Endodermal cell (in vitro differentiated cells): ENCODE measurements around the gene HSDL2. TPM values are rescaled to one million over a fixed set of nuclear protein-coding genes. Genes with fewer than 3 reads are reported as not detected.
A peak's percentile ranks its signal among the peaks of the same experiment; 100 is the strongest.
"Not testable (repeated sequence)": the region's sequence is repeated elsewhere in the genome, so short reads cannot be mapped to it uniquely, and the experiment has no call there.

Experiments used
- DNase-seq: peaks from one replicate; pipeline ENCODE4 v3.0.0-alpha.2; 2017
- H3K27ac ChIP-seq: 2 replicates; pipeline ENCODE4 v1.5.1; 2013; ENCODE audit warnings: mild to moderate bottlenecking, low read depth, low read length, moderate library complexity
- H3K27me3 ChIP-seq: 2 replicates; pipeline ENCODE4 v1.6.1; 2013; ENCODE audit warnings: mild to moderate bottlenecking, low read length, moderate library complexity; ENCODE audit not compliant: insufficient read depth, control insufficient read depth, poor library complexity, severe bottlenecking
- H3K36me3 ChIP-seq: 2 replicates; pipeline ENCODE4 v1.7.0; 2013; ENCODE audit warnings: mild to moderate bottlenecking, low read length, moderate library complexity; ENCODE audit not compliant: control insufficient read depth, insufficient read depth
- H3K4me1 ChIP-seq: one replicate; pipeline ENCODE4 v1.7.0; 2013; ENCODE audit warnings: low read length; ENCODE audit not compliant: control insufficient read depth, insufficient read depth
- H3K4me3 ChIP-seq: 2 replicates; pipeline ENCODE4 v1.5.1; 2013; ENCODE audit warnings: mild to moderate bottlenecking, low read length, moderate library complexity
- H3K9ac ChIP-seq: 2 replicates; pipeline ENCODE4 v1.6.1; 2013; ENCODE audit warnings: mild to moderate bottlenecking, low read length, moderate library complexity; ENCODE audit not compliant: poor library complexity, severe bottlenecking; ENCODE audit errors: extremely low read depth
- H3K9me3 ChIP-seq: 2 replicates; pipeline ENCODE4 v1.6.1; 2013; ENCODE audit warnings: mild to moderate bottlenecking, low read length, moderate library complexity; ENCODE audit not compliant: control insufficient read depth
- H3K27ac Mint-ChIP-seq: 2 replicates; pipeline ENCODE4 v1.8.0; 2020; ENCODE audit warnings: mixed read lengths
- H3K27me3 Mint-ChIP-seq: 2 replicates; pipeline ENCODE4 v1.8.0; 2021; ENCODE audit warnings: mild to moderate bottlenecking, mixed read lengths; ENCODE audit not compliant: insufficient read depth
- H3K36me3 Mint-ChIP-seq: 2 replicates; pipeline ENCODE4 v1.8.0; 2020; ENCODE audit warnings: low read depth, mixed read lengths
- H3K4me1 Mint-ChIP-seq: 2 replicates; pipeline ENCODE4 v1.8.0; 2020; ENCODE audit warnings: mixed read lengths
- H3K4me3 Mint-ChIP-seq: 2 replicates; pipeline ENCODE4 v1.8.0; 2020; ENCODE audit warnings: mild to moderate bottlenecking, moderate library complexity, mixed read lengths
- H3K9me3 Mint-ChIP-seq: 2 replicates; pipeline ENCODE4 v1.8.0; 2020; ENCODE audit warnings: mild to moderate bottlenecking, mixed read lengths
- WGBS, 2 experiments: methylation state at CpG; one replicate each; pipeline versions ENCODE4 v1.1.5 to v1.1.7; 2013; ENCODE audit warnings: missing lambda C conversion rate in 2 of 2, mixed read lengths in 1 of 2; ENCODE audit not compliant: insufficient coverage in 1 of 2, insufficient read length in 1 of 2; 5-methylcytosine and 5-hydroxymethylcytosine counted together
- total RNA-seq, 2 donors: library from RNA; stranded (reverse); fragmentation: NEBNext Ultra II Directional in 1 of 2; extraction: Animal tissue kit (Norgen Biotek cat#: 25700) in 1 of 2; gene quantifications; 2 replicates in 1 of 2; 3 replicates in 1 of 2; pipeline ENCODE4 v1.2.1, GENCODE V29; 2021
- TF ChIP-seq, protein P1 (sequence below): fragments of 200-600 bp; sonication (generic); conservative IDR thresholded peaks from 2 replicates; pipeline ENCODE4 v1.5.0; 2021; ENCODE audit warnings: antibody characterized with exemption, mild to moderate bottlenecking

Gene HSDL2
- total RNA-seq, 2 donors from 2014 or later, result 22.5 to 29.1 TPM

DNA sequence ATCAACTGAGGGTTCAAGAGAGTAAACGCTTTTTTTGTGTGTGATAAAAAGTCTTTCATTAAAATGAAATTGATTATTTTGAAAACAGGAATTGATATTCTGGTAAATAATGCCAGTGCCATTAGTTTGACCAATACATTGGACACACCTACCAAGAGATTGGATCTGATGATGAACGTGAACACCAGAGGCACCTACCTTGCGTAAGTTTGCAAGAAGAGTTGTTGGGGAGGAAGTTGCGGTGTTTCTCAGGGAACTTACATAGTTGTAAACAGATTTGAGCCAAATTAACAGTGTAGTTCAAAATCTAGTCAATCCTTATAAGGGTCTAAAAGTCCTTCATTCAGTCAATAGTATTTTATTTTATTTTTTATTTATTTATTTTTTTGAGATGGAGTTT is 28.9 kb downstream of the HSDL2 start:
- H3K4me3 Mint-ChIP-seq, result no peak overlapping the region
- H3K4me3 ChIP-seq, result no peak overlapping the region
- no peak overlapping the region for H3K9ac ChIP-seq
- H3K27me3 Mint-ChIP-seq, result no peaks in the 10 kb centered on the region
- H3K27ac Mint-ChIP-seq, result no peak overlapping the region
- no peaks in the 10 kb centered on the region for H3K9me3 Mint-ChIP-seq
- peaks cover 37% of the 10 kb centered on the region for H3K36me3 Mint-ChIP-seq
- peaks cover 5% of the 10 kb centered on the region for H3K36me3 ChIP-seq
- TF ChIP-seq, protein P1, sequence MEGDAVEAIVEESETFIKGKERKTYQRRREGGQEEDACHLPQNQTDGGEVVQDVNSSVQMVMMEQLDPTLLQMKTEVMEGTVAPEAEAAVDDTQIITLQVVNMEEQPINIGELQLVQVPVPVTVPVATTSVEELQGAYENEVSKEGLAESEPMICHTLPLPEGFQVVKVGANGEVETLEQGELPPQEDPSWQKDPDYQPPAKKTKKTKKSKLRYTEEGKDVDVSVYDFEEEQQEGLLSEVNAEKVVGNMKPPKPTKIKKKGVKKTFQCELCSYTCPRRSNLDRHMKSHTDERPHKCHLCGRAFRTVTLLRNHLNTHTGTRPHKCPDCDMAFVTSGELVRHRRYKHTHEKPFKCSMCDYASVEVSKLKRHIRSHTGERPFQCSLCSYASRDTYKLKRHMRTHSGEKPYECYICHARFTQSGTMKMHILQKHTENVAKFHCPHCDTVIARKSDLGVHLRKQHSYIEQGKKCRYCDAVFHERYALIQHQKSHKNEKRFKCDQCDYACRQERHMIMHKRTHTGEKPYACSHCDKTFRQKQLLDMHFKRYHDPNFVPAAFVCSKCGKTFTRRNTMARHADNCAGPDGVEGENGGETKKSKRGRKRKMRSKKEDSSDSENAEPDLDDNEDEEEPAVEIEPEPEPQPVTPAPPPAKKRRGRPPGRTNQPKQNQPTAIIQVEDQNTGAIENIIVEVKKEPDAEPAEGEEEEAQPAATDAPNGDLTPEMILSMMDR, result no peak
- no peak for DNase-seq
- H3K4me1 Mint-ChIP-seq, result no peaks in the 10 kb centered on the region
- H3K27me3 ChIP-seq, result no peaks in the 10 kb centered on the region
- WGBS, 2 experiments, result 93 to 94% methylated on average over 4 of the region's 4 CpGs
- H3K9me3 ChIP-seq, result no peaks in the 10 kb centered on the region
- H3K27ac ChIP-seq, result no peak overlapping the region
- no peaks in the 10 kb centered on the region for H3K4me1 ChIP-seq

DNA sequence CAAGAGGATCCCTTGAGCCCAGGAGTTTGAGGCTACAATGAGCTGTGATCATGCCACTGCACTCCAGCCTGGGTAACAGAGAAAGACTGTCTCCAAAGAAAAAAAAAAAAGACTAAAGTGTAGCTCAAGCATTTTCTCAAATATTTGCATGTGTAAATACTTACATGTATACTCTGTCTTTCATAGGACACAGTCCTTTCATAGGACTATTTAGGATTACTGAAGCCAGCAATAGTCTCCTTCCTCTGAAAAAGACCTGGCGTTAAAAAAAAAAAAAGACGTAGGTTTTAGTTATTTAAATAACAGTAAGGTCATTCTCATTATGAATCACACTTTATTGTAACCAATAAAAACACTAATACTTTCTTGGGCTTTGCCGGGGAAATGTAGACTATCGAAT is 29.9 kb downstream of the HSDL2 start:
- DNase-seq, result no peak
- Histone ChIP-seq H3K27ac (no peak overlapping the region), H3K4me1 (no peaks in the 10 kb centered on the region), H3K36me3 (peaks cover 5% of the 10 kb centered on the region), H3K9ac (no peak overlapping the region), H3K9me3 (no peaks in the 10 kb centered on the region), H3K4me3 (no peak overlapping the region), H3K27me3 (no peaks in the 10 kb centered on the region)
- Mint-ChIP-seq H3K27me3 (no peaks in the 10 kb centered on the region), H3K36me3 (peaks cover 37% of the 10 kb centered on the region), H3K9me3 (no peaks in the 10 kb centered on the region), H3K27ac (no peak overlapping the region), H3K4me1 (no peaks in the 10 kb centered on the region), H3K4me3 (no peak overlapping the region)
- TF ChIP-seq, protein P1, result no peak
- WGBS, 2 experiments, result 98 to 100% methylated on average over 1 to 3 of the region's 4 CpGs

DNA sequence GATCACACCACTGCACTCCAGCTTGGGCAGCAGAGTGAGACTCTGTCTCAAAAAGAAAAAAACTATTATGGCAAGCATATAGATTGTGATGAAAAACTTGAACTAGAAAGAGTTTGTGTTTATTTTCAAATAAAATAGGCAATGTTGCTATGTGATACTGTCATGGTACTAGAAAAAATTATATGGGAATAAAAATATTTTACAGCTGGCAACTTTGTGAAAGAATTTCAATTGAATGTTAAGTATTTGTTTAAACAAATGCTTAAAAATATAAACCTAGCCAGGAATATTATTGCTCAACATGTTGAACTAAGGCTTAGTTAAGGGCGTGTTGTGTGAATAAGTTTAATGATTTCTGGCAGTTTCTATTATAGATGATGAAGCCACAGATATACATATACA is 31.7 kb downstream of the HSDL2 start:
- Mint-ChIP-seq H3K27ac (no peak overlapping the region), H3K27me3 (no peaks in the 10 kb centered on the region), H3K4me3 (no peak overlapping the region), H3K4me1 (no peaks in the 10 kb centered on the region), H3K36me3 (peaks cover 28% of the 10 kb centered on the region), H3K9me3 (no peaks in the 10 kb centered on the region)
- H3K27me3 ChIP-seq, result no peaks in the 10 kb centered on the region
- no peak for DNase-seq
- 80 to 100% methylated on average over 1 of the region's 1 CpG for WGBS, 2 experiments
- H3K36me3 ChIP-seq, result peaks cover 5% of the 10 kb centered on the region
- H3K4me3 ChIP-seq, result no peak overlapping the region
- TF ChIP-seq, protein P1, result no peak
- H3K27ac ChIP-seq, result no peak overlapping the region
- no peaks in the 10 kb centered on the region for H3K4me1 ChIP-seq
- H3K9ac ChIP-seq, result no peak overlapping the region
- H3K9me3 ChIP-seq, result no peaks in the 10 kb centered on the region

DNA sequence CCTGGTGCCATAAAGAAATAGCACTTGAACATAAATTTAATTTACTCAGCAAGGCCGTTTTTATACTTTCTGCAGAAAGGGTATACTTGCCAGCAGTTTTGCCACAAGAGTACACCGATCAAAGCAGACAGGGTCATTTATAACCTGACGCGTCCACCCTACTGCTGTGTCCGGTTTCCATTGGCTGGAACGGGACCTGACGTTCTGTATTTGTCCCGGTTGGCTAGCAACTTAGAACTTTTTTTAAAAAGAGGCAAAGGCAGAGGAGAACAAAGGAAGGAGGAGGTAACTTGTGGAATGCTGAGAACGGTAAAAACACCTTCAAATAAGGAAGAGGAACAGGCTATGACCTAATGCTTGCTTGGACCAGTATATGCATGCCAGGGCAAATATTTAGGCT is 33.8 kb downstream of the HSDL2 start:
- not testable (repeated sequence) for H3K27ac Mint-ChIP-seq, H3K4me3 Mint-ChIP-seq, H3K4me3 ChIP-seq, H3K4me1 Mint-ChIP-seq, H3K9me3 ChIP-seq, H3K36me3 ChIP-seq, H3K4me1 ChIP-seq, H3K9me3 Mint-ChIP-seq, H3K27me3 ChIP-seq, H3K9ac ChIP-seq, H3K27me3 Mint-ChIP-seq, H3K27ac ChIP-seq
- DNase-seq, result peak; percentile 52
- 89 to 91% methylated on average over 7 to 9 of the region's 9 CpGs for WGBS, 2 experiments
- peaks cover 13% of the 10 kb centered on the region for H3K36me3 Mint-ChIP-seq
